ENCODE data around the gene HTRA1.
A peak's percentile ranks its signal among the peaks of the same experiment; 100 is the strongest.

The HTRA1 gene

GRCh38 chr10:122466951-122467381, 5.6 kb downstream of the HTRA1 start:
- H3K4me3 ChIP-seq: no peak overlapping the region
- H3K9me3 ChIP-seq (replicated peaks in 1 of 11): peaks cover 2 to 29% (median 4%) of the 10 kb centered on the region in 11 experiments; a peak in 14 of 22 replicates
- H3K4me2 ChIP-seq: peak overlapping the region in 6 of 11 experiments; percentile 33 to 66 (median 60); a peak in 12 of 22 replicates
- TF ChIP-seq Cebpa-rat (IDR thresholded peaks at IDR 0.05): no peak
- no peaks in the 10 kb centered on the region for H3K27me3 ChIP-seq
- peaks cover 0 to 58% (median 36%) of the 10 kb centered on the region in 10 experiments; a peak in 15 of 20 replicates for H3K4me1 ChIP-seq
- H3K27ac ChIP-seq: peak overlapping the region in 8 of 11 experiments; percentile 44 to 87 (median 74); a peak in 16 of 22 replicates
- H3K9ac ChIP-seq: peak overlapping the region in 2 of 11 experiments; percentile 23 to 24; a peak in 1 of 22 replicates
- H4K20me1 ChIP-seq: no peaks in the 10 kb centered on the region
- no peaks in the 10 kb centered on the region for H3K36me3 ChIP-seq

GRCh38 chr10:122467701-122468100, 6.3 kb downstream of the HTRA1 start:
- Histone ChIP-seq H3K27me3 (no peaks in the 10 kb centered on the region), H3K4me2 (peak overlapping the region in 6 of 11 experiments; percentile 33 to 66 (median 61); a peak in 10 of 22 replicates), H3K36me3 (no peaks in the 10 kb centered on the region), H3K4me1 (peaks cover 0 to 63% (median 36%) of the 10 kb centered on the region in 10 experiments; a peak in 15 of 20 replicates), H3K27ac (peak overlapping the region in 9 of 11 experiments; percentile 44 to 87 (median 71); a peak in 16 of 22 replicates), H3K9ac (peak overlapping the region in 1 of 11 experiments; percentile 65; a peak in 2 of 22 replicates), H3K9me3 (replicated peaks in 1 of 11) (peaks cover 0 to 22% (median 0%) of the 10 kb centered on the region in 11 experiments; a peak in 4 of 22 replicates), H4K20me1 (no peaks in the 10 kb centered on the region), H3K4me3 (no peak overlapping the region)
- no peak for TF ChIP-seq Cebpa-rat (IDR thresholded peaks at IDR 0.05)

- H3K4me1 ChIP-seq: peaks cover 0 to 70% (median 41%) of the 10 kb centered on the region in 10 experiments; a peak in 16 of 20 replicates
- no peak overlapping the region for H3K4me3 ChIP-seq
- no peaks in the 10 kb centered on the region for H3K36me3 ChIP-seq
- H3K27me3 ChIP-seq: no peaks in the 10 kb centered on the region
- peak overlapping the region in 7 of 11 experiments; percentile 12 to 68 (median 55); a peak in 10 of 22 replicates for H3K9ac ChIP-seq
- TF ChIP-seq Cebpa-rat (IDR thresholded peaks at IDR 0.05): no peak
- H3K27ac ChIP-seq: peak overlapping the region in 10 of 11 experiments; percentile 45 to 87 (median 71); a peak in 19 of 22 replicates
- H3K4me2 ChIP-seq: peak overlapping the region in 8 of 11 experiments; percentile 38 to 66 (median 61); a peak in 13 of 22 replicates
- peaks cover 0 to 18% (median 0%) of the 10 kb centered on the region in 11 experiments; a peak in 3 of 22 replicates for H3K9me3 ChIP-seq (replicated peaks in 1 of 11)
- no peaks in the 10 kb centered on the region for H4K20me1 ChIP-seq
These were observed 7.1 kb downstream of the HTRA1 start for GRCh38 chr10:122468307-122468925.

DNA sequence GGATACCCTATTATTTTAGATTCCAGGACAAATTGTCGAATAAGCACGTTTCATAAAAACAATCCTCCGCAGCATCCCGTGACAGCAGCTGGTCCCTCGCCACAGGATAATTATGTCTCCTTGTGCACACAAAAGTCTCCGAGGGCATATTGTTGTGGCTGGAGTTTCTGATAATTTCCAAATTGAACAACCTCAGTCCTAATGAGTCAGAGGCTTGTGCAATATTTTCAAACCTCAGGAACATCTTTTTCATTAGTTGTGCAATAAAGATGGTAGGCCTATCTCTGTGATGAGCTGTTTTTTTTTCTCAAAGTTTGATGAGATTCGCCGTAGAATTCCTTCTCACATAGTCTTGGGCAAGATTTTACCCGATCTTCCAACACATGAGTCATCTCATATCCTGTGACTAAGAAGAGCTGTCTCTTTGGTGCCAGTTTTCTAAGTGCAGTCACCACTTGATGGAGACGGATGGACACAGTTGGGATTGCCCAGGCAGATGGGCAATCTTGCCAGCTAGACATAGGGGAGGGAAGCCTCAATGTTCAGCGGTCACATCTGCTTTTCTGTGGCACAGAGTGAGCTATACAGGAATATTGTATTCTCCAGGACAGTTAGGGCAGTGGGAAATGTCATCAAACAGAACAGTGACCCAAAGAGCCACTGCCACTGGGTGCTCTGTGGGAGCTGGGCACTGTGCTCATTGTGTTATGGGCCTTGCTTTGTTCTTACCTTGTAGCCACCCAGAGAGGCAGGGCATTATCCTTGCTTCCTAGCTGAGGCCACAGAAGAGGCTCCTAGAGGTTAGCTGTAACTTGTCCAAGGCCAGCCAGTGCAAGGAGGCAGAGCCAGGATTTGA, 7.8 kb downstream of the HTRA1 start:
- Histone ChIP-seq H3K36me3 (no peaks in the 10 kb centered on the region), H3K27ac (peak overlapping the region in 10 of 11 experiments; percentile 67 to 87 (median 76); a peak in 20 of 22 replicates), H4K20me1 (no peaks in the 10 kb centered on the region), H3K4me3 (no peak overlapping the region), H3K9ac (peak overlapping the region in 9 of 11 experiments; percentile 12 to 68 (median 50); a peak in 11 of 22 replicates), H3K4me2 (peak overlapping the region in 9 of 11 experiments; percentile 32 to 66 (median 61); a peak in 15 of 22 replicates), H3K27me3 (no peaks in the 10 kb centered on the region), H3K9me3 (replicated peaks in 1 of 11) (peaks cover 0 to 18% (median 0%) of the 10 kb centered on the region in 11 experiments; a peak in 3 of 22 replicates), H3K4me1 (peaks cover 7 to 77% (median 48%) of the 10 kb centered on the region in 10 experiments)
- peak; percentile 29 to 98 (median 81); a peak in 18 of 22 replicates for TF ChIP-seq Cebpa-rat (IDR thresholded peaks at IDR 0.05)

GRCh38 chr10:122469848-122470247, 8.5 kb downstream of the HTRA1 start:
- Histone ChIP-seq H4K20me1 (no peaks in the 10 kb centered on the region), H3K27me3 (no peaks in the 10 kb centered on the region), H3K4me2 (peak overlapping the region in 8 of 11 experiments; percentile 38 to 66 (median 61); a peak in 14 of 22 replicates), H3K4me3 (no peak overlapping the region), H3K9ac (peak overlapping the region in 4 of 11 experiments; percentile 15 to 61 (median 58); a peak in 6 of 22 replicates), H3K4me1 (peaks cover 14 to 84% (median 55%) of the 10 kb centered on the region in 10 experiments), H3K36me3 (no peaks in the 10 kb centered on the region), H3K9me3 (replicated peaks in 1 of 11) (peaks cover 0 to 18% (median 0%) of the 10 kb centered on the region in 11 experiments; a peak in 3 of 22 replicates), H3K27ac (peak overlapping the region in 10 of 11 experiments; percentile 63 to 87 (median 74); a peak in 20 of 22 replicates)
- TF ChIP-seq Cebpa-rat (IDR thresholded peaks at IDR 0.05): no peak

DNA sequence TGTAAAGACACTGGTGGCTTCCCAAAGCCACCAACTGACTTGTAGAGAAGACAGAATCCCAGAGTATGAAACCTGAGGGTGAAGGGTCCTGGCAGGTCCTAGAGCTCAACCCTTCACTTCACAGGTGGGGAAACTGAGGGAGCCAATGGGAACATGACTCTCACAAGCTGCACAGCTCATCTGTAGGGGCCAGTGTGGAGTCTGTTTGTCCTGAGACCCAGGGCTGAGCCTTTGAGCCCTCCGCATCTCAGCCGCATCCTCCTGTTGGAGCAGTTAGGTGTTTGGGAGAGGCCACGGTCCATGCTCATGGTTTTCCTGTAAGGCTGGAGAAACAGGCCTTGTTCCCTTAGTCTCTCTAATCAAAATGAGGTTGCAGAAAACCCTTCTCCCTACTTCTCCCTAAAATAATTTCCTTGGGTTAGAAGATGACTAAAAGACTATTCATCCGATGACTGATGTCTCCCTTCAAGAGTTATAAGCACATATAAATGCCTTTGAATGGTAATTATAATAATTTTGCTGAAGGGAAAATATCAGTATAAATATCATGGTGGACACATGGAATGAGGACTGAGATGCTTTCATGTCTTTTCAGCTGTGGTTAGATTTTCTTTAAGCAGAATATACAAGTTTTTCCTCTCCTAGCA, 10.3 kb downstream of the HTRA1 start:
- Histone ChIP-seq H4K20me1 (no peaks in the 10 kb centered on the region), H3K4me1 (peaks cover 32 to 96% (median 72%) of the 10 kb centered on the region in 10 experiments), H3K27me3 (no peaks in the 10 kb centered on the region), H3K9me3 (replicated peaks in 1 of 11) (peaks cover 0 to 18% (median 0%) of the 10 kb centered on the region in 11 experiments; a peak in 3 of 22 replicates), H3K27ac (peak overlapping the region in 2 of 11 experiments; percentile 16 to 74; a peak in 4 of 22 replicates), H3K36me3 (no peaks in the 10 kb centered on the region), H3K4me3 (no peak overlapping the region), H3K9ac (no peak overlapping the region), H3K4me2 (peak overlapping the region in 2 of 11 experiments; percentile 20 to 61; a peak in 4 of 22 replicates)
- no peak for TF ChIP-seq Cebpa-rat (IDR thresholded peaks at IDR 0.05)

- no peaks in the 10 kb centered on the region for H3K27me3 ChIP-seq
These were observed 11.8 kb downstream of the HTRA1 start for GRCh38 chr10:122473116-122473515.

More at GRCh38 chr10:122473116-122473515, 11.8 kb downstream of the HTRA1 start:
- peak overlapping the region in 7 of 11 experiments; percentile 5 to 82 (median 76); a peak in 10 of 22 replicates for H3K27ac ChIP-seq
- peaks cover 0 to 12% (median 0%) of the 10 kb centered on the region in 11 experiments; a peak in 3 of 22 replicates for H3K9me3 ChIP-seq (replicated peaks in 1 of 11)
- no peak for TF ChIP-seq Cebpa-rat (IDR thresholded peaks at IDR 0.05)
- no peak overlapping the region; a peak in 1 of 22 replicates for H3K9ac ChIP-seq
- no peak overlapping the region for H3K4me3 ChIP-seq
- H3K4me2 ChIP-seq: peak overlapping the region in 3 of 11 experiments; percentile 83 to 88 (median 88); a peak in 2 of 22 replicates
- no peaks in the 10 kb centered on the region for H3K36me3 ChIP-seq
- no peaks in the 10 kb centered on the region for H4K20me1 ChIP-seq
- H3K4me1 ChIP-seq: peaks cover 32 to 83% (median 59%) of the 10 kb centered on the region in 10 experiments
